GM19438 (cell line): ENCODE data around the gene UBAC2.
A peak's percentile ranks its signal among the peaks of the same experiment; 100 is the strongest.

Experiments
- ATAC-seq: cut with Tn5 transposase; IDR thresholded peaks from one replicate; pipeline ENCODE4 v1.9.1; 2021; ENCODE audit warnings: low read depth; ENCODE audit not compliant: unreplicated experiment

Gene UBAC2

GRCh38 chr13:99421758-99422585 lies 221.3 kb downstream of the UBAC2 start:
- ATAC-seq: no peak

- no peak for ATAC-seq
Observed at GRCh38 chr13:99422586-99423220, 222.0 kb downstream of the UBAC2 start.

- ATAC-seq: peak; percentile 69
Observed at GRCh38 chr13:99425485-99426341, 225.1 kb downstream of the UBAC2 start.

GRCh38 chr13:99426426-99426825 lies 225.8 kb downstream of the UBAC2 start:
- ATAC-seq: no peak

- no peak for ATAC-seq
Observed at GRCh38 chr13:99429670-99430069, 229.0 kb downstream of the UBAC2 start.

GRCh38 chr13:99431927-99432608 lies 231.4 kb downstream of the UBAC2 start:
- ATAC-seq: peak; percentile 36

- ATAC-seq: peak; percentile 58
Observed at GRCh38 chr13:99432609-99433542, 232.2 kb downstream of the UBAC2 start.

GRCh38 chr13:99433543-99434075 lies 233.0 kb downstream of the UBAC2 start:
- no peak for ATAC-seq

- ATAC-seq: no peak
Observed at GRCh38 chr13:99434258-99434788, 233.7 kb downstream of the UBAC2 start.

- no peak for ATAC-seq
Observed at GRCh38 chr13:99435116-99435515, 234.5 kb downstream of the UBAC2 start.

- no peak for ATAC-seq
Observed at GRCh38 chr13:99435998-99436397, 235.3 kb downstream of the UBAC2 start.
